HG03060 (cell line): ENCODE data around the gene HSPH1.

Source experiments
- ATAC-seq: cut with Tn5 transposase; IDR thresholded peaks from one replicate; pipeline ENCODE4 v1.9.1; 2021; ENCODE audit warnings: low read depth, moderate number of reproducible peaks; ENCODE audit not compliant: unreplicated experiment

HSPH1 gene

DNA sequence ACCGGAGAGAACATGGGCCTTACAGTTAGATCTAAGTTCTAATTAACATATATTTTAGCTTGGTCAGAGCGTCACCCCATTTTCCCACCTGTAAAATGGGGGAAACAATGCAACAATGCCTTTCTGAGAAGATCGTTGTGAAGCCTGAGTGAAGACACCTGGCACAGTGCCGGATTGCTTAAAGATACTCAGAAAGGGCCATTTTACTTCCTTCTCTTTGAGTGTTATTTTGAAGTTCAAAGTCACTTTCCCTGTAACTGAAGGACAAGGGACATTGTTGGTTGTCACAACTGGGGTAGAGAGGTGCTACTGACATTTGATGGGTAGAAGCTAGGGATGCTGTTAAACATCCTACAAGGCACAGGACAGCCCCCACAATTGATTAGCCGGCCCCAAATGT, 28.1 kb downstream of the HSPH1 start:
- no peak for ATAC-seq

- ATAC-seq: no peak
Measured at GRCh38 chr13:31131470-31131961, 30.2 kb downstream of the HSPH1 start.

DNA sequence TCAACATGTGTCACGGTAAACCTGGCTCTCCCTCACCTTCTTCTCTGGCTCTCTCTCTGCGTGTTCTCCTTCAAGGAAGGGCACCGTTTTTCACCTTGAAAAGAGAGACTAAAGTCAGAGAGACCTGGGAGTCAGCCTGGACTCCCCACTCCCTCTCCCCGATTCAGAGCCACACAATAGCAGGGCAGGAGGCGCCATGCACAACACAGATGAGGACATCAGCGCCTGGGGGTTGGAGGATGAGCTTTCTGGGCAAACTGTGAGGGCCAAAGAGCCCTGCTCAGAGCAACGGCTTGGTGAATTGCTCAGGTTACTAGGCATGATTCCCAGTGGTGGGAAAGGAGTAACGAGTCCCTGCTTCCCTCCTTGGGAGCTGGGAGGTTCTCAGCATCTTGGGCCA, 32.3 kb downstream of the HSPH1 start:
- ATAC-seq: no peak

DNA sequence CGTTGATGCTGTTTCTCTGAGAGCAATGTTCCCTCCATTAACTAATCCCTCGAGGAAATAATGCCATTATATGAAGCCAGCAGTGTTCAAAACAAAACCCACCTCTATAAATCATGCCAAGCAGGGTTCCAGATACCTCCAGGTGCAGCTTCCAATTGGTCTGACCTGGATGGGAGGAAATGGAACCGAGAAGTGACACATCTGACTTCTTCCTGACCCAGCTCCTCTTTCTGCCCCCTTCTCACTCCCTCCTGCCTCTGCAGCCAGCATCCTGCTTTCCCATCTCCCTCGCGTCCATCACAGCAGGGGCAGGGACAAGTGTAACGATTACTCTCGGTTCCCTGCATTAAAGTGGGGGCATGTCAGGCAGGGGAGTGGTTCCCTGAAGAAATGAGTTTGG, 37.5 kb downstream of the HSPH1 start:
- no peak for ATAC-seq

DNA sequence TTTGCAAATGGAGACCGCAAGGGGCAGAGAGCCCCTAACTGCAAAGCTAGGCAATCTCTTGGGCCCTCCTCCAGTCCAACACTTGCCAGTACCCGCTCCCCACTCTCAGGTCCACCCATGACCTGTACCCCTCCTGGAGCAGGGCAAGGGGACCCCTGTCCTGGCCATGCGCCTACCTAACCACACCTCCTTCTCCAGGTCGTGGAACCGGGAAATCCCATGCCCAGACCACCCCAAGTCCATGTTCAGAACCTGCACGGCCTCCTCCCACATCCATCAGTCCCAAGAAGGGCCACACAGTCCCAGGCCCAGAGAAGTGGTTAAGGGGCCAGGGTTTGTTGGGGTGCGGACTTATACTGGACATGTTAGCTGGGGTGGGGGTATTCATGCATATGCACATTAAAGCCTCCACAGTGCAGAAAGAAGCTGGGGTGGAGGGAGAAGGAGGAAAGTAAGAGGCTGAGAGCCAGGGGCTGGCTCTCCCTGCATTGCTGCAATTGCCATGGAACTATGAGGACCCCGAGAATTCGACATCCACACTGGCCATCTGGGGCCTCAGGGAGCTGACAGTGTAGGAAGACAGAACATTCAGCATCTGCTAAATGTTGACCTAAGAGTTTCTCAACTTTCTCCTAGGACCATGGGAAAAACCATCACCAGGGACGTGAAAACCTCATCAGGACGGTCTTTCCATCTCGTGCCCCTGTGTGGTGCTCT, 39.0 kb downstream of the HSPH1 start:
- ATAC-seq: no peak

DNA sequence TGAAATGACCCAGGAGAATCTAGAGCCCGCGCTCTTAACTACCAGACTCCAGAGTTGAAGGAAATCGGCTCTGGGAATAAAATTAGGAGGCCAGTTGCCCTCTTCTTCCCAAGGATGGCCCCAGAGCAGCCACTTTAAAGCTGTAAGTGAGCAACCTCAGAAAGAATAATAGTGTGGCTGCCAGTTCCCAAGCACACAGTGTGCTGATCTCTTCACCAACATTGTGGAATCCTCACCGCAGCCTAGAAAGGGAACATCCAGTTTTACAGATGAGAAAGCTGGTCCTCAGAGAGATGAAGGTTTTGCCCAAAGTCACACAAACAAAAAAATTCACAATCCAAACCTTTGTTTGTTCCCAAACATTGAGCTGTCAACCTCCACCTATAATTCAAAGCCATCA, 39.6 kb downstream of the HSPH1 start:
- no peak for ATAC-seq

GRCh38 chr13:31121379-31122140, 40.1 kb downstream of the HSPH1 start:
- no peak for ATAC-seq

GRCh38 chr13:31119966-31120700, 41.6 kb downstream of the HSPH1 start:
- no peak for ATAC-seq

DNA sequence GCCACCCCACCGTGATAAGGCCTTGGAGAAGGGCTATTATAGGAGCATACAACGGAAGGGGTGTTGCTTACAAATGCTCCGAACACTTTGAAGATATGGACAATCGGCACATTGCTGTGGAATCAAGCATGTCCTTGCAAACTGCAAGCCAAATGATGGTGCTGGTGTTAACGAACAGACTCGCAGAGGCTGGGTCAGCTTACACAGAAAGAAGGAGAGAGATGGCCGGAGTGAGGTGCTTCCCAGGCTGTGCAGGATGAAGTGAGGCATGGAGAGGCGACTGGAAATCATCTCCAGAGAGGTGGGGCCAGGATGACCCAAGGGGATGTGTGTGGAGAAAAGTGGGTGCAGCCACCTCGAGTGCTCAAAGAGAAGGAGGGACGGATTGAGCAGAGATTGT, 42.2 kb downstream of the HSPH1 start:
- no peak for ATAC-seq

DNA sequence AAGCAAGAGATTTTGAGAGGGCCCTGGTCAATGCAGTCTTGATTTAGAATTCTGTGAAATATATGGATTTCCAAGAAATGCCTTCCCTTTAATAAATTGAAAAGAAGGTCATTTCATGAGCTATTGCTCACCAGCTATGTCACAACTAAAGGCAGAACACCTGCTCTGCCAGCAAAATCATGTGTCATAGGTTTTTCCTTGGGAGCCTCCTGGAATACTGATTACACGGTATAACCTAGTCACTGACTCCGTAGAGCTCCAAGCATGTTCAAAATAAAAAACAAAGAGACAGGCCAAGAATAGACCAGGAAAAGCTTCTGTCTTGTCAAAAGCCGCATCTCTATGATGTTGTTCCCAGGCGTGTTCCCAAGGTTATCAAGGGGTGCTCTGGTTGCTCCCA, 45.5 kb downstream of the HSPH1 start:
- ATAC-seq: no peak

DNA sequence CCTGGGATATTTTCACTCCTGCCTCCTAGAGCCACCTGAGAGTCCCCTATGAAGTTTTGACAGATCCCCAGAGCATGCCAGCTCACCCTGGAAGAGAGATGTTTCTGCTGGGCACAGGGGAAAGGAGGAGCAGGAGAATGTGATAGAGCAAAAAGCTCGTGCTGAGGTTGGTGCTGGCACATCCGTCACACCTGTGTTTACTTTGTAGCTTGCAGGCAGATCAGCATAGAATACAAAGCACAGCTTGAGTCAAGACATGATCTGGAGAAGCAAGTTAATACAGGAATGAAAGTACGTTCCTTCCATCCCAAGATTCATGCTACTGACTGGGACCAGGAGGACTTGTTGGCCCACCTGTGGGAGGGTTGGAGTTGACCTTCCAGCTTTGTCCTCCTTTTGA, 46.1 kb downstream of the HSPH1 start:
- ATAC-seq: no peak

- no peak for ATAC-seq
Measured at GRCh38 chr13:31114641-31115040, 47.1 kb downstream of the HSPH1 start.

DNA sequence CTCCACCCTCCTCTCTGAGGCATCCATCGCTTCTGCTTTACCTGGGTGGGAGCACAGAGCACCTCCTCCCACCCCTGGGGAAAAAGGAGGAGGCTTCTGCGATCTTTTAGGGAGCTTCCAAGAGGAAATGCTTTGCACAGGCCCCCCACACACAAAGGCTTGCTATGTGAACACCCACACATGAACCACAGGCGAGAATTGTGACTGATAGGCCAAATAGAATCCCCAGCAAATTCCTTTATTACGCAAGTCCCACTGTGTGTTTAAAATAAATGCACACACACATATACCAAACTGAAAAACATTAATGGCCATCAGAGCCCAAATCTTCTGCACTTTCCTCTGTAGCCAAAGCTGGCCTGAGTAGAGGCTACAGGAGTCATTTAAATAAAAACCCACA, 50.6 kb downstream of the HSPH1 start:
- ATAC-seq: no peak

DNA sequence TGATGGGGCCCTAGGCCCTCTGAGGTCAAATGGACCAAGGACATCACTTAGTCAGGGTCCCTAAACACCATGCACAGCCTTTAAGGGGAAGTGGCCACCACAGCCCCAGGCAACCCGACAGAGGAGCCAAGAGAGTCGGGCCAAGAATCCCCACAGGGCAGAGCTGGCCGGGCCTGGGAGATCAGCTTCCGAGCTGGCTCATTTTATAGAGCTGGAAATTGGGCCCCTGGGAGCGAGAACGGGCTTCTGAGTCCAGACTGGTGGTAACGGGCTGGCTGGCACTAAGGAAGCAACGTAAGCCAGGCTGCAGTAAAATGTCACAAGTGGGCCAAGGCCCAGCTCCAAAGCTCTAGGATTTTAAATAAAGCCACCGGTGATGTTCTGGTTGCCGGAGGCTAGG, 51.1 kb downstream of the HSPH1 start:
- ATAC-seq: no peak

DNA sequence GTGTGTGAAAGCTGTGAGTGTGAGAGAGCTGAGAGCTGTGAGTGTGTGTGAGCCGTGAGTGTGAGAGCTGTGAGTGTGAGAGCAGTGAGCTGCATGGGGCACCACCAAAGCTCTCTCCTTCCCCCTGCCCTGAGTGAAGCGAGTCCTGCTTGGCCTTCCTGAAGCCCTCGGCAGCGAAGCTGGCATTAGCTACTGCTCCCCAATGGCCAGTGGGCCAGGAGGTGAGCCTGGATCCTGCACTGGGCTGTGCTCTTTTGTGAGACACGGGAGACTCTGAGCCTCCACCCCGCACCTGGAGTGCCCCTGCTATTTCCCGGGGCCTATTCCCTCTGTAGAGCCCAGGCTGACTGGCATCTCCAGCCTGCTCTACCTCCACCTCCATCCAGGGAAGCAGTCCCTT, 51.5 kb downstream of the HSPH1 start:
- no peak for ATAC-seq

- ATAC-seq: no peak
Measured at GRCh38 chr13:31107109-31107508, 54.6 kb downstream of the HSPH1 start.

GRCh38 chr13:31105856-31106255, 55.8 kb downstream of the HSPH1 start:
- no peak for ATAC-seq

DNA sequence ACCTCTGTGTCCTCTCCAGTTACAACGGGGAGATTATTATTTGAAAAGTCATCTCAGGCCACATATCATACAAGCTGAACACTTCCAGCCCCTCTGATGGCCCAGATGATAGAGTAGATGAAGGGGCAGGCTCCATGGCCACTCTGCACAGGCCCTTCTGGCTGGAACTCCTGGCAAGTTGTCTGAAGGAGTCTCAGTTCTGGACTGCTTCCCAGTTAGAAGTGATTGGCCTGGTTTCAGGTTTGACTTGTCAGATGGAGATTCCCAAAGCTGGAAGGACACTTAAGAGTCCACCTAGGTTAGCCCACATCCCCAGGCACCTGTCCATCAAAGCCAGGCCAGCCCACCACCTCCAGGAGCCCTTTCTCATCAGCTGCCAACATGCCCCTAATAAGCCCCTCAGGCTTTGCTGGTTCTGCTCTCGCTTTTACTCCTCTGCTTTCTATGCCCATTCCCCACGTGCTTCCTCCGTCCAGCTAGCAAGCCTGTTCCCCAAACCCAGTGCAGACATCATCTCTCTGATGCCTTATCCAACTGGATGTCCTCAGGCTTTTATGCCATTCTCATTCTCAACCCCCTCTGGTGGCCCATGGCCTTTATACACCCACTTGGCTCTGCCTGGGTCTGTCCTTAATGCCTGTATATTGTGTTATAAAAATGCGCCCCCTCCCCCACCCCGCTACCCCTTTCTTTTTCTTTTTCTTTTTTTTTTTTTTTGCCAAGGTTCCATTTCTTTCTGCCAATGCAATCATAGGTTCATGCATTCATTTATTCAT, 56.5 kb downstream of the HSPH1 start:
- ATAC-seq: no peak

GRCh38 chr13:31102905-31103304, 58.8 kb downstream of the HSPH1 start:
- ATAC-seq: no peak

GRCh38 chr13:31101472-31102170, 60.1 kb downstream of the HSPH1 start:
- no peak for ATAC-seq
